BE2C (cell line): Measurements from ENCODE around the gene NCSTN.

ENCODE experiments used
- DNase-seq: peaks from one replicate; pipeline ENCODE4 v3.0.0-alpha.2; 2020
- H3K27me3 ChIP-seq: fragments of 250-450 bp; sonication (Bioruptor Pico); 2 replicates; pipeline ENCODE4 v1.5.1; 2020; ENCODE audit warnings: mild to moderate bottlenecking
- H3K36me3 ChIP-seq: fragments of 250-450 bp; sonication (Bioruptor Pico); 2 replicates; pipeline ENCODE4 v1.5.1; 2020; ENCODE audit warnings: mild to moderate bottlenecking
- H3K4me1 ChIP-seq: fragments of 250-450 bp; sonication (Bioruptor Pico); 2 replicates; pipeline ENCODE4 v1.5.1; 2020
- H3K4me3 ChIP-seq: 2 replicates; pipeline ENCODE4 v1.5.1; 2011; ENCODE audit warnings: low read depth, low read length
- H3K9me3 ChIP-seq: fragments of 250-450 bp; sonication (Bioruptor Pico); 2 replicates; pipeline ENCODE4 v1.5.1; 2020
- CTCF ChIP-seq: IDR thresholded peaks from 2 replicates; pipeline ENCODE4 v1.5.1; 2012; ENCODE audit warnings: mild to moderate bottlenecking, low read depth, low read length

Gene NCSTN

GRCh38 chr1:160309185-160309557 lies 34.0 kb upstream of the NCSTN start:
- no peaks in the 10 kb centered on the region for H3K27me3 ChIP-seq
- no peak for DNase-seq
- no peaks in the 10 kb centered on the region for H3K9me3 ChIP-seq
- H3K4me3 ChIP-seq = no peak overlapping the region
- no peaks in the 10 kb centered on the region for H3K4me1 ChIP-seq
- no peak for TF ChIP-seq CTCF
- peaks cover 87% of the 10 kb centered on the region for H3K36me3 ChIP-seq

- no peaks in the 10 kb centered on the region for H3K4me1 ChIP-seq
- no peak overlapping the region for H3K4me3 ChIP-seq
- DNase-seq = no peak
Observed at GRCh38 chr1:160309571-160309970, 33.6 kb upstream of the NCSTN start.

GRCh38 chr1:160315359-160315758 lies 27.8 kb upstream of the NCSTN start:
- DNase-seq = no peak
- H3K4me1 ChIP-seq = no peaks in the 10 kb centered on the region
- no peak for TF ChIP-seq CTCF
- H3K4me3 ChIP-seq = no peak overlapping the region
- H3K36me3 ChIP-seq = peaks cover 65% of the 10 kb centered on the region
- no peaks in the 10 kb centered on the region for H3K27me3 ChIP-seq
- no peaks in the 10 kb centered on the region for H3K9me3 ChIP-seq

More at GRCh38 chr1:160309571-160309970, 33.6 kb upstream of the NCSTN start:
- Histone ChIP-seq H3K36me3 (peaks cover 87% of the 10 kb centered on the region), H3K27me3 (no peaks in the 10 kb centered on the region), H3K9me3 (no peaks in the 10 kb centered on the region)
- TF ChIP-seq CTCF = no peak

GRCh38 chr1:160322831-160323230 lies 20.4 kb upstream of the NCSTN start:
- Histone ChIP-seq H3K36me3 (peaks cover 44% of the 10 kb centered on the region), H3K4me3 (no peak overlapping the region), H3K9me3 (no peaks in the 10 kb centered on the region), H3K27me3 (no peaks in the 10 kb centered on the region), H3K4me1 (no peaks in the 10 kb centered on the region)
- no peak for DNase-seq
- TF ChIP-seq CTCF = no peak

- no peaks in the 10 kb centered on the region for H3K9me3 ChIP-seq
- no peaks in the 10 kb centered on the region for H3K4me1 ChIP-seq
- peaks cover 56% of the 10 kb centered on the region for H3K36me3 ChIP-seq
- TF ChIP-seq CTCF = no peak
- no peak overlapping the region for H3K4me3 ChIP-seq
- DNase-seq = no peak
- H3K27me3 ChIP-seq = no peaks in the 10 kb centered on the region
Observed at GRCh38 chr1:160325252-160325651, 17.9 kb upstream of the NCSTN start.

- H3K36me3 ChIP-seq = peaks cover 58% of the 10 kb centered on the region
Observed at GRCh38 chr1:160326418-160326817, 16.8 kb upstream of the NCSTN start.

More at GRCh38 chr1:160326418-160326817, 16.8 kb upstream of the NCSTN start:
- Histone ChIP-seq H3K4me3 (no peak overlapping the region), H3K9me3 (no peaks in the 10 kb centered on the region), H3K4me1 (no peaks in the 10 kb centered on the region), H3K27me3 (no peaks in the 10 kb centered on the region)
- no peak for DNase-seq
- no peak for TF ChIP-seq CTCF
